Keratinocyte (primary cell): Measurements from ENCODE around the gene UTY.

Experiments
- CTCF ChIP-seq, 3 experiments: IDR thresholded peaks in 1 of 3; conservative IDR thresholded peaks in 1 of 3; optimal IDR thresholded peaks in 1 of 3; 2 replicates in 2 of 3; 3 replicates in 1 of 3; pipeline versions ENCODE3 to v1.5.1; 2011; ENCODE audit warnings: low read length in 3 of 3, mild to moderate bottlenecking in 3 of 3, moderate library complexity in 2 of 3, control low read depth in 1 of 3, inconsistent platforms in 1 of 3; ENCODE audit not compliant: insufficient read depth in 2 of 3; ENCODE audit errors: extremely low read depth in 1 of 3
- EZH2 ChIP-seq: IDR thresholded peaks from one replicate; pipeline ENCODE4 v1.6.1; 2012; ENCODE audit warnings: inconsistent platforms, mild to moderate bottlenecking, low read length, moderate library complexity

- no peak for TF ChIP-seq CTCF (optimal IDR thresholded peaks at IDR 0.05 in 1 of 3, IDR thresholded peaks at IDR 0.05 in 1 of 3, conservative IDR thresholded peaks at IDR 0.05 in 1 of 3; ENCODE audit: extremely low read depth in 1 of 3, insufficient read depth in 2 of 3, low read length in 3 of 3)
- no peak for TF ChIP-seq EZH2
These were observed 184.8 kb downstream of the UTY start for GRCh38 chrY:13295026-13295425.
